NCI-H748 treated with DMSO at 0.1 percent for 48 hours (cell line): Measurements from ENCODE around the gene CAMSAP1.

Experiments
- DNase-seq: peaks from one replicate; lab custom pipeline; 2025; lab: John Stamatoyannopoulos, UW

CAMSAP1 gene

DNA sequence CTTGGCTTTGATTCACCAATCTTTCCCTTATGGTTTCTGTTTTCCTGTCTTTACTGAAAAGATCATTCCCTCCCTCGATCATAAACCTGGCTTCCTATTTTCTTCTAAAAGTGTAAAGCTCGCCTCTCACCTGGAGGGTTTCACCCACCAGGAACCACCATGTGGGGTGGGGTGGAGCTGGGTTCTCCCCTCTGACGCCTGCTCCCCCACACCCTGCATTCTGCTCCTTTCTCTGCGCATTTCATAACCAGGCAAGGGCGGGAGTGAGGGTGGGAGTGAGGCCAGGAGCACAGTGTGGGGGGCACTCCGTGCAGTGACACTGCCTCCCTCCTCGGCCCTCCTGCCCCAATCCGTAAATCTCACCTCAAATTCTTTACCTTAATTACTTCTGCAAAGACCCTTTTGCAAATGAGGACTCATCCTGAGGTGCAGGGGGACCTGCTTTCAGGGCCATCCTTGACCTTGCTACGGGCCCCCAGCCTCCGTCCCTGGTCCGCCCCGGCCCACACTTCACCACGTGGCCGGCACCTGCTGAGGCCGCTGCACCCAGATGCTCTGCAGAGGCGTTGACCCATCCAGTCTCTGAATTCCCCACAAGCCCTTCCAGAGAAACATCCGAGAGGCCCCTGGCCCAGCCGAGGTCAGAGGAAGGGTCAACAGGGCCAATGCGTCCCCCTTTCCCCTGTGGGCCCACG is 146.0 kb downstream of the CAMSAP1 start:
- no peak for DNase-seq

- no peak for DNase-seq
Measured at GRCh38 chr9:135760465-135760864, 146.9 kb downstream of the CAMSAP1 start.

DNA sequence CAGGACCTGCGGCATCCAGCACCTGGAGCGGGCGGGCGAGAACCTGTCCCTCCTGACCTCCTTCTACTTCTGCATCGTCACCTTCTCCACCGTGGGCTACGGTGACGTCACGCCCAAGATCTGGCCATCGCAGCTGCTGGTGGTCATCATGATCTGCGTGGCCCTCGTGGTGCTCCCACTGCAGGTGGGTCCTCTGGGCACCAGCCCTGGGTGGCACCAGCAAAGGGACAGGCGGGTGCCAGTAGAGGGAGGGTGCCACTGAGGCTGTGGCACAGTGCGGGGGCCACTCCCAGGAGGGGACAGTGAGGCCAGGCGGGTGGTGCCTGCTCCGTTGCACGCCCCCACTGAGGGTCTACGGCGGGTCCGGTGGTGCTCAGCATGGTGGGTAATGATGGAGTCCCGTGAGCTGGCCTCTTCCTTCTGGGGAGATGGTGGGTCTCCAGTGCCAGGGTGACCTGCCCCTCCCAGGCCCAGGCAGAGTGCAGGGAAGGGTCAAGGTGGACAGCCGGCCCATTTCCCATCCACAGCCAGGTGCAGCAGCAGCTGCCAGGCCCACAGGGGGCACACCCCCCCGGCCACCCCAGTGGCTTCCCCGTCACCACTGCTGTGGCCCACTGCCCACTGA is 147.6 kb downstream of the CAMSAP1 start:
- no peak for DNase-seq

- DNase-seq: no peak
Measured at GRCh38 chr9:135758870-135759269, 148.5 kb downstream of the CAMSAP1 start.
